HepG2 (cell line): Measurements from ENCODE around the gene GADD45B. TPM values are rescaled to one million over a fixed set of nuclear protein-coding genes. Genes with fewer than 3 reads are reported as not detected.
A peak's percentile ranks its signal among the peaks of the same experiment; 100 is the strongest.

Experiments
- AGO2 ChIP-seq: fragments of 200-400 bp; formaldehyde crosslinking; optimal IDR thresholded peaks from 2 replicates; pipeline ENCODE3; 2017; ENCODE audit warnings: mild to moderate bottlenecking, low read depth, low read length, moderate library complexity
- ERF ChIP-seq: IDR thresholded peaks from 2 replicates; pipeline ENCODE4 v1.6.1; 2018; ENCODE audit warnings: missing biosample characterization, missing genetic modification reagents
- HMG20A ChIP-seq: IDR thresholded peaks from 2 replicates; pipeline ENCODE4 v1.6.1; 2016; ENCODE audit warnings: borderline replicate concordance
- MED1 ChIP-seq: sonication (generic); formaldehyde crosslinking; IDR thresholded peaks from 2 replicates; pipeline ENCODE4 v1.4.0; 2020; ENCODE audit warnings: missing genetic modification reagents
- NCOA2 ChIP-seq: sonication (generic); formaldehyde crosslinking; IDR thresholded peaks from 2 replicates; pipeline ENCODE4 v1.8.0; 2022; ENCODE audit warnings: inconsistent platforms
- POLR2AphosphoS5 ChIP-seq: IDR thresholded peaks from 2 replicates; pipeline ENCODE4 v1.6.1; 2012; ENCODE audit warnings: low read depth, low read length
- SNAPC2 ChIP-seq: sonication (generic); formaldehyde crosslinking; IDR thresholded peaks from 2 replicates; pipeline ENCODE4 v1.8.1; 2022; ENCODE audit warnings: mild to moderate bottlenecking, missing genetic modification reagents
- STAT5B ChIP-seq: sonication (generic); formaldehyde crosslinking; IDR thresholded peaks from 2 replicates; pipeline ENCODE4 v1.4.0; 2020; ENCODE audit warnings: missing genetic modification reagents
- TOPORS ChIP-seq: sonication (generic); formaldehyde crosslinking; IDR thresholded peaks from 2 replicates; pipeline ENCODE4 v1.8.0; 2023; ENCODE audit warnings: mild to moderate bottlenecking, missing genetic modification reagents
- TSC22D2 ChIP-seq: sonication (generic); formaldehyde crosslinking; IDR thresholded peaks from 2 replicates; pipeline ENCODE4 v1.5.1; 2020; ENCODE audit warnings: missing genetic modification reagents, mild to moderate bottlenecking, borderline replicate concordance
- ZBTB8A ChIP-seq: sonication (generic); formaldehyde crosslinking; IDR thresholded peaks from 2 replicates; pipeline ENCODE4 v1.4.0; 2020; ENCODE audit warnings: mild to moderate bottlenecking, low read depth, missing genetic modification reagents, borderline replicate concordance
- ZFP90 ChIP-seq: sonication (generic); formaldehyde crosslinking; IDR thresholded peaks from 2 replicates; pipeline ENCODE4 v1.8.0; 2022; ENCODE audit warnings: missing genetic modification reagents, mild to moderate bottlenecking, inconsistent platforms, borderline replicate concordance
- ZNF224 ChIP-seq: sonication (generic); formaldehyde crosslinking; IDR thresholded peaks from 2 replicates; pipeline ENCODE4 v1.5.0; 2020; ENCODE audit warnings: mild to moderate bottlenecking, missing genetic modification reagents
- ZNF431 ChIP-seq: sonication (generic); formaldehyde crosslinking; IDR thresholded peaks from 2 replicates; pipeline ENCODE4 v1.9.0; 2022; ENCODE audit warnings: missing genetic modification reagents, low read depth, mild to moderate bottlenecking, borderline replicate concordance
- ZNF556 ChIP-seq: sonication (generic); formaldehyde crosslinking; IDR thresholded peaks from 2 replicates; pipeline ENCODE4 v1.4.0; 2020; ENCODE audit warnings: mild to moderate bottlenecking, missing genetic modification reagents, borderline replicate concordance
- ZNF75D ChIP-seq: sonication (generic); formaldehyde crosslinking; IDR thresholded peaks from 2 replicates; pipeline ENCODE4 v1.8.1; 2023; ENCODE audit warnings: missing genetic modification reagents, mild to moderate bottlenecking, borderline replicate concordance
- polyA plus RNA-seq, 8 experiments: library from polyadenylated mRNA; depleted of rRNA in 3 of 8; stranded (reverse) in 7 of 8; unstranded in 1 of 8; fragments of >200 nt; fragmentation: Illumina TruSeq in 4 of 8; extraction: Trizol in 4 of 8; gene quantifications; 2 replicates each; pipeline versions ENCODE4 v1.2.1 to v1.2.3, GENCODE V29; 2011 to 2016; ENCODE audit warnings: low read depth in 4 of 8, missing spikeins in 1 of 8, mixed read lengths in 1 of 8; ENCODE audit not compliant: insufficient read depth in 1 of 8
- total RNA-seq, 5 experiments: library from RNA; depleted of rRNA; stranded (reverse); fragments of >200 nt; fragmentation: Illumina TruSeq; extraction: Trizol; gene quantifications; 2 replicates each; pipeline ENCODE4 v1.2.3, GENCODE V29; 2016; ENCODE audit warnings: low read depth in 1 of 5
- TF ChIP-seq, protein P1 (sequence below): IDR thresholded peaks from 2 replicates; pipeline ENCODE4 v1.6.1; 2016; ENCODE audit warnings: low read depth, control low read depth
- TF ChIP-seq, protein P2 (sequence below): sonication (generic); formaldehyde crosslinking; IDR thresholded peaks from 2 replicates; pipeline ENCODE4 v1.4.0; 2020; ENCODE audit warnings: low read depth, missing genetic modification reagents
- TF ChIP-seq, protein P3 (sequence below): sonication (generic); formaldehyde crosslinking; IDR thresholded peaks from 2 replicates; pipeline ENCODE4 v1.8.1; 2023; ENCODE audit warnings: missing genetic modification reagents, inconsistent platforms, borderline replicate concordance
- TF ChIP-seq, protein P4 (sequence below): sonication (generic); formaldehyde crosslinking; IDR thresholded peaks from 2 replicates; pipeline ENCODE4 v1.9.0; 2021; ENCODE audit warnings: missing genetic modification reagents, borderline replicate concordance
- TF ChIP-seq, protein P5 (sequence below): sonication (generic); formaldehyde crosslinking; IDR thresholded peaks from 2 replicates; pipeline ENCODE4 v1.8.1; 2023; ENCODE audit warnings: mild to moderate bottlenecking, moderate library complexity, missing genetic modification reagents

GADD45B gene
- total and polyA plus RNA-seq, 2 of the 13 experiments (the other 11 are each of a cell fraction or from before 2014, with no cell fraction given): 4.6 to 34.1 TPM

DNA sequence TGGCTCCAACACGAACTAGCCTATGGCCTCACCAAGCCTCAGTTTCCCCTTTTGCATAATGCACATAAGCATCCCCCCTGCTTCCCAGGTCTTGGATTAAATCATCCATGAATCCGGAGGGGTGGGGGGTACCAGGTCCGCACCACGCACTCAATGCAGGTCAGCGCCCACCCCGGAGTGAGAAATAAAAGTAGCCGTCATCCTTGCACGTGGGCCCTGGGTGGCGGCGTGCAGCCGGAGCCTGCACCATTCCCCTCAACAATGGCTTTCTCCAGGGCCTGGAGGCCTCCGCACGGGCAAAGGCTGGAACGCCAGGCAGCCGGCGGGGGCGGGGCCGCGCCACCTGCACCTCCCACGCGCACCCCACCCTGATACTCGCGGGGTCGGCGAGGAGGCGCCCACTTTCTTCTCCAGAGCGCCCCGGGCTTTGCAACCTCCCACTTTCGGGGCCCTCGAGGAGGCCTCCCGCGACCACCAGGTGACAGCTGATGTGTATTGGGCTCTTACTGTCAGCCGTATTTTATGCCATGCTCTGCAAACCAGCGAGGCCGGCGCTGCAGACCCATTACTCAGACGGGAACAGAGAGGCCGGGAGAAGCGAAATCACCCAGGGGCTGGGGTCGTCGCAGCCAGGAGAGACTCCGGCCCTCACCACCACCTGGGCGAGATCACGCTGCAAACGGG lies 767 bp upstream of the GADD45B start (continued):
- TF ChIP-seq SNAPC2 (CRISPR knock-in tag) (no peak), ZFP90 (CRISPR knock-in tag) (no peak), STAT5B (no peak), NCOA2 (no peak), AGO2 (no peak), ZBTB8A (CRISPR knock-in tag) (0 out of 2 replicates have a peak, but pooled peaks have one; percentile 67), TOPORS (CRISPR knock-in tag) (no peak), ZNF224 (CRISPR knock-in tag) (no peak), HMG20A (CRISPR knock-in tag) (no peak), ZNF556 (CRISPR knock-in tag) (no peak), ZNF75D (CRISPR knock-in tag) (no peak), MED1 (CRISPR knock-in tag) (no peak), TSC22D2 (no peak), POLR2AphosphoS5 (no peak), ZNF431 (CRISPR knock-in tag) (no peak), ERF (CRISPR knock-in tag) (no peak)
- TF ChIP-seq, protein P1, sequence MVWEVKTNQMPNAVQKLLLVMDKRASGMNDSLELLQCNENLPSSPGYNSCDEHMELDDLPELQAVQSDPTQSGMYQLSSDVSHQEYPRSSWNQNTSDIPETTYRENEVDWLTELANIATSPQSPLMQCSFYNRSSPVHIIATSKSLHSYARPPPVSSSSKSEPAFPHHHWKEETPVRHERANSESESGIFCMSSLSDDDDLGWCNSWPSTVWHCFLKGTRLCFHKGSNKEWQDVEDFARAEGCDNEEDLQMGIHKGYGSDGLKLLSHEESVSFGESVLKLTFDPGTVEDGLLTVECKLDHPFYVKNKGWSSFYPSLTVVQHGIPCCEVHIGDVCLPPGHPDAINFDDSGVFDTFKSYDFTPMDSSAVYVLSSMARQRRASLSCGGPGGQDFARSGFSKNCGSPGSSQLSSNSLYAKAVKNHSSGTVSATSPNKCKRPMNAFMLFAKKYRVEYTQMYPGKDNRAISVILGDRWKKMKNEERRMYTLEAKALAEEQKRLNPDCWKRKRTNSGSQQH (CRISPR knock-in tag): no peak
- TF ChIP-seq, protein P2, sequence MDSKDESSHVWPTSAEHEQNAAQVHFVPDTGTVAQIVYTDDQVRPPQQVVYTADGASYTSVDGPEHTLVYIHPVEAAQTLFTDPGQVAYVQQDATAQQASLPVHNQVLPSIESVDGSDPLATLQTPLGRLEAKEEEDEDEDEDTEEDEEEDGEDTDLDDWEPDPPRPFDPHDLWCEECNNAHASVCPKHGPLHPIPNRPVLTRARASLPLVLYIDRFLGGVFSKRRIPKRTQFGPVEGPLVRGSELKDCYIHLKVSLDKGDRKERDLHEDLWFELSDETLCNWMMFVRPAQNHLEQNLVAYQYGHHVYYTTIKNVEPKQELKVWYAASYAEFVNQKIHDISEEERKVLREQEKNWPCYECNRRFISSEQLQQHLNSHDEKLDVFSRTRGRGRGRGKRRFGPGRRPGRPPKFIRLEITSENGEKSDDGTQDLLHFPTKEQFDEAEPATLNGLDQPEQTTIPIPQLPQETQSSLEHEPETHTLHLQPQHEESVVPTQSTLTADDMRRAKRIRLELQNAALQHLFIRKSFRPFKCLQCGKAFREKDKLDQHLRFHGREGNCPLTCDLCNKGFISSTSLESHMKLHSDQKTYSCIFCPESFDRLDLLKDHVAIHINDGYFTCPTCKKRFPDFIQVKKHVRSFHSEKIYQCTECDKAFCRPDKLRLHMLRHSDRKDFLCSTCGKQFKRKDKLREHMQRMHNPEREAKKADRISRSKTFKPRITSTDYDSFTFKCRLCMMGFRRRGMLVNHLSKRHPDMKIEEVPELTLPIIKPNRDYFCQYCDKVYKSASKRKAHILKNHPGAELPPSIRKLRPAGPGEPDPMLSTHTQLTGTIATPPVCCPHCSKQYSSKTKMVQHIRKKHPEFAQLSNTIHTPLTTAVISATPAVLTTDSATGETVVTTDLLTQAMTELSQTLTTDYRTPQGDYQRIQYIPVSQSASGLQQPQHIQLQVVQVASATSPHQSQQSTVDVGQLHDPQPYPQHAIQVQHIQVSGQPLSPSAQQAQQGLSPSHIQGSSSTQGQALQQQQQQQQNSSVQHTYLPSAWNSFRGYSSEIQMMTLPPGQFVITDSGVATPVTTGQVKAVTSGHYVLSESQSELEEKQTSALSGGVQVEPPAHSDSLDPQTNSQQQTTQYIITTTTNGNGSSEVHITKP: no peak
- TF ChIP-seq, protein P3, sequence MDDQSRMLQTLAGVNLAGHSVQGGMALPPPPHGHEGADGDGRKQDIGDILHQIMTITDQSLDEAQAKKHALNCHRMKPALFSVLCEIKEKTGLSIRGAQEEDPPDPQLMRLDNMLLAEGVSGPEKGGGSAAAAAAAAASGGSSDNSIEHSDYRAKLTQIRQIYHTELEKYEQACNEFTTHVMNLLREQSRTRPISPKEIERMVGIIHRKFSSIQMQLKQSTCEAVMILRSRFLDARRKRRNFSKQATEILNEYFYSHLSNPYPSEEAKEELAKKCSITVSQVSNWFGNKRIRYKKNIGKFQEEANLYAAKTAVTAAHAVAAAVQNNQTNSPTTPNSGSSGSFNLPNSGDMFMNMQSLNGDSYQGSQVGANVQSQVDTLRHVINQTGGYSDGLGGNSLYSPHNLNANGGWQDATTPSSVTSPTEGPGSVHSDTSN (CRISPR knock-in tag): no peak
- TF ChIP-seq, protein P4, sequence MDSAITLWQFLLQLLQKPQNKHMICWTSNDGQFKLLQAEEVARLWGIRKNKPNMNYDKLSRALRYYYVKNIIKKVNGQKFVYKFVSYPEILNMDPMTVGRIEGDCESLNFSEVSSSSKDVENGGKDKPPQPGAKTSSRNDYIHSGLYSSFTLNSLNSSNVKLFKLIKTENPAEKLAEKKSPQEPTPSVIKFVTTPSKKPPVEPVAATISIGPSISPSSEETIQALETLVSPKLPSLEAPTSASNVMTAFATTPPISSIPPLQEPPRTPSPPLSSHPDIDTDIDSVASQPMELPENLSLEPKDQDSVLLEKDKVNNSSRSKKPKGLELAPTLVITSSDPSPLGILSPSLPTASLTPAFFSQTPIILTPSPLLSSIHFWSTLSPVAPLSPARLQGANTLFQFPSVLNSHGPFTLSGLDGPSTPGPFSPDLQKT: no peak
- TF ChIP-seq, protein P5, sequence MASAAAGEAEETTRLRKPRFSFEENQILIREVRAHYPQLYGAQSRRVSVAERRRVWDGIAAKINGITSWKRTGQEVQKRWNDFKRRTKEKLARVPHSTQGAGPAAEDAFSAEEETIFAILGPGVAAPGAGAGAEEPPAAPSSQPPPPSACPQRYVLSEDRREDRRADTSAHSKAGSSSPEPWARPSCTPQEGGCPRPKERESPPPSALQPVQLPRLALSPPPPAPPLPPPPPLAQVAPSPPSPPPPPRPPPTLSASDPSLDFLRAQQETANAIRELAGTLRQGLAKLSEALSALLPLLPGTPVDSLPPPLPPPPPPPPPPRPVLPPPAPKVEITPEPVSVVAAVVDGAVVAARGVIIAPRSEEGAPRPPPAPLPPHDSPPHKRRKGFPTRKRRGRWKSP (CRISPR knock-in tag): peak; percentile 6; the same call in 1 of the 2 replicates
